Measurements from ENCODE around the gene GRM1. TPM values are rescaled to one million over a fixed set of nuclear protein-coding genes. Genes with fewer than 3 reads are reported as not detected.
"Not testable (repeated sequence)": the region's sequence is repeated elsewhere in the genome, so short reads cannot be mapped to it uniquely, and the experiment has no call there.

Gene GRM1
- total RNA-seq, 4 donors from 2014 or later, result 0.16 TPM; not detected in 3

DNA sequence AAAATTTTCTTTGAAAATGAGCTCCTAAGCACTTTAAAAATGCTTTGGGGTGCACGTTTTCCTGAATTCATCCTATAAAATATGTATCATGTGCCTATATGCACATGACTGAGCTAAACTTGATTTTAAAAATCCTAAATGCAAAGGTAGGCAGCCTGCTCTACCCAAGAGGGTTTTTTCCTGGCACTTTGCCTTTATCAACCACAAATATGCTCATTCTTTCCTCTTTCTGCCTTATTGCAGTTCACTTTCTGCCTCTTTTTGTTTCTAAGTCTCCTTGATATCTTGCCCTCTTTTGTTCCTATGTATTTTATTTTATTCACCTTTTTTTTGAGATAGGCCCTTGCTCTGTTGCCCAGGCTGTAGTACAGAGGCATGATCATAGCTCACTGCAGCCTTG lies 229.3 kb downstream of the GRM1 start:
- TF ChIP-seq, protein P1, sequence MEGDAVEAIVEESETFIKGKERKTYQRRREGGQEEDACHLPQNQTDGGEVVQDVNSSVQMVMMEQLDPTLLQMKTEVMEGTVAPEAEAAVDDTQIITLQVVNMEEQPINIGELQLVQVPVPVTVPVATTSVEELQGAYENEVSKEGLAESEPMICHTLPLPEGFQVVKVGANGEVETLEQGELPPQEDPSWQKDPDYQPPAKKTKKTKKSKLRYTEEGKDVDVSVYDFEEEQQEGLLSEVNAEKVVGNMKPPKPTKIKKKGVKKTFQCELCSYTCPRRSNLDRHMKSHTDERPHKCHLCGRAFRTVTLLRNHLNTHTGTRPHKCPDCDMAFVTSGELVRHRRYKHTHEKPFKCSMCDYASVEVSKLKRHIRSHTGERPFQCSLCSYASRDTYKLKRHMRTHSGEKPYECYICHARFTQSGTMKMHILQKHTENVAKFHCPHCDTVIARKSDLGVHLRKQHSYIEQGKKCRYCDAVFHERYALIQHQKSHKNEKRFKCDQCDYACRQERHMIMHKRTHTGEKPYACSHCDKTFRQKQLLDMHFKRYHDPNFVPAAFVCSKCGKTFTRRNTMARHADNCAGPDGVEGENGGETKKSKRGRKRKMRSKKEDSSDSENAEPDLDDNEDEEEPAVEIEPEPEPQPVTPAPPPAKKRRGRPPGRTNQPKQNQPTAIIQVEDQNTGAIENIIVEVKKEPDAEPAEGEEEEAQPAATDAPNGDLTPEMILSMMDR (IDR thresholded peaks at IDR 0.05), result no peak
- ATAC-seq (ENCODE audit: low FRiP score) (no peak), DNase-seq (ENCODE audit: low spot score) (no peak)

DNA sequence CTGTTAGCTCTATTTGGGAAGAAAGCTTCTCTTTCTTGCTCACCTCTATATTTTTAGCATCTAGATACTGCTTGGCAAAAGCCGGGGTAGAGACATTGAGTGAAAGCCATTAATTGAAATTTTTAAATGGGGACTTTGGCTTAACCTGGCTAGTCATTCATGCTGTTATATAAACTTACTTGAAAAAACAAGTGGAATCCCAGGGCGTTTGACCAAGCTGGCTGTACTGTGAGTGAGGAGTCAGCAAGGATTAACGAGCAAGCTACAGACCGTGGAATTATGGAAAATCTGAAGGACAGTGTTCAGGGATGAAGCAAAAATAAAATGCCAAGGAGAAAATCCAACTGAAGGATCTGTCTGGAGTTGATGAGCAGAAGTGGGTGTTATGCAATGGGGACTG lies 232.0 kb downstream of the GRM1 start:
- DNase-seq (ENCODE audit: low spot score), result no peak
- TF ChIP-seq, protein P1 (IDR thresholded peaks at IDR 0.05), result no peak
- ATAC-seq (ENCODE audit: low FRiP score), result no peak

DNA sequence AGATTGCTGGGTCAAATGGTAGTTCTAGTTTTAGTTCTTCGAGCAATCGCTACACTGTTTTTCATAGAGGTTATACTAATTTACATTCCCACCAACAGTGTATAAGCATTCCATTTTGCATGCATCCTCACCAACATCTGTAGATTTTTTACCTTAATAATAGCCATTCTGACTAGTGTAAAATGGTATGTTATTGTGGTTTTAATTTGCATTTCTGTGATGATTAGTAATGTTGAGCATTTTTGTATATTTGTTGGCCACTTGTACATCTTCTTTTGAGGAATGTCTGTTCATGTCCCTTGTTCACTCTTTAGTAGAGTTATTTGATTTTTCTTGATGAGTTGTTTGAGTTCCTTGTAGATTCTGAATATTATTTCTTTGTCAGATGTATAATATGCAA lies 236.2 kb downstream of the GRM1 start:
- DNase-seq (ENCODE audit: low spot score) (no peak), ATAC-seq (ENCODE audit: low FRiP score) (no peak)
- TF ChIP-seq, protein P1 (IDR thresholded peaks at IDR 0.05), result no peak

DNA sequence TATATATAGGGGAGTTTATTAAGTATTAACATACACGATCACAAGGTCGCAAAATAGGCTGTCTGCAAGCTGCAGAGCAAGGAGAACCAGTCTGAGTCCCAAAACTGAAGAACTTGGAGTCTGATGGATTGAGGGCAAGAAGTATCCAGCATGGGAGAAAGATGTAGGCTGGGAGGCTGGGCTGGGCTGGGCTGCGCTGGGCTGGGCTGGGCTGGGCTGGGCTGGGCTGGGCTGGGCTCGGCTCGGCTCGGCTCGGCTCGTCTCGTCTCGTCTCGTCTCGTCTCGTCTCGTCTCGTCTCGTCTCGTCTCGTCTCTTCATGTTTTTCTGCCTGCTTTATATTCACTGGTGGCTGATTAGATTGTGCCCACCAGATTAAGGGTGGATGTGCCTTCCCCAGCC lies 238.6 kb downstream of the GRM1 start:
- TF ChIP-seq, protein P1 (IDR thresholded peaks at IDR 0.05), result no peak
- DNase-seq (ENCODE audit: low spot score) (no peak), ATAC-seq (ENCODE audit: low FRiP score) (no peak)

DNA sequence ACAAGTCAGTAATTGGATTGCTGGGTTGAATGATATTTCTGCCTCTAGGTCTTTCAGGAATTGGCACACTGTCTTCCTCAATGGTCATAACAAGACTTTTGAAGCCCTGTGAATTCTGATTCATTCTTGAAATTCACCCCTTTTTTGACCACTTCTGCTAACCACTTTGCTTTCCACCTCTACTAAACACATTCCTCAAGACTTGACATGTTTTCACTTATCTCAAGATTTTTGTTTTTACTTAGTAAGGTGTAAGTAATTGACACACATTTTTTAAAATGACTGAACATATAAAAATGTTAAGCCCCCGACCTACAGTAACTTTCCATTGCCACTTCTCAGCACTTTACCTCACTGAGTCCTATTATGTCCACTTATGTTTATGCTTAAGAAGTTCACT lies 239.1 kb downstream of the GRM1 start:
- TF ChIP-seq, protein P1 (IDR thresholded peaks at IDR 0.05), result no peak
- DNase-seq (ENCODE audit: low spot score), result no peak
- no peak for ATAC-seq (ENCODE audit: low FRiP score)

DNA sequence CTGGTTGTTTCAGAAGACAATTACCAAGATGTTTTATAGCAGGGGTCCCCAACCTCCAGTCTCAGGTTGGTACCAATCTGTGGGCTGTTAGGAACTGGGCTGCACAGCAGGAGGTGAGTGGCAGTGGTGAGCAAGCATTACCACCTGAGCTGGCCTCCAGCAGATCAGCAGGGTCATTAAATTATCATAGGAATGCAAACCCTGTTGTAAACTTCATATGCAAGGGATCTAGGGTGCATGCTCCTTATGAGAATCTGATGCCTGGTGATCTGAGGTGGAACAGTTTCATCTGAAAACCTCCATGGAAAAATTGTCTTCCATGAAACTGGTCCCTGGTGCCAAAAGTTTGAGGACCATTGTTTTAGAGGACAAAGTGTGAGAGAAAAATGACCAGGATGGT lies 240.6 kb downstream of the GRM1 start:
- ATAC-seq (ENCODE audit: low FRiP score) (no peak), DNase-seq (ENCODE audit: low spot score) (no peak)
- TF ChIP-seq, protein P1 (IDR thresholded peaks at IDR 0.05), result no peak

- not testable (repeated sequence) for DNase-seq (ENCODE audit: low spot score); ATAC-seq (ENCODE audit: low FRiP score)
Observed at GRCh38 chr6:146271163-146271562, 242.3 kb downstream of the GRM1 start.

- no peak for DNase-seq (ENCODE audit: low spot score)
- TF ChIP-seq, protein P1 (IDR thresholded peaks at IDR 0.05), result no peak
- ATAC-seq (ENCODE audit: low FRiP score), result no peak
Observed at GRCh38 chr6:146273490-146273889, 244.6 kb downstream of the GRM1 start.
